ENCODE measurements around the gene ESR2. TPM values are rescaled to one million over a fixed set of nuclear protein-coding genes. Genes with fewer than 3 reads are reported as not detected.

Gene ESR2
- total and polyA plus RNA-seq, 4 experiments from 2014 or later = 0.12 to 0.59 TPM; not detected in 2

DNA sequence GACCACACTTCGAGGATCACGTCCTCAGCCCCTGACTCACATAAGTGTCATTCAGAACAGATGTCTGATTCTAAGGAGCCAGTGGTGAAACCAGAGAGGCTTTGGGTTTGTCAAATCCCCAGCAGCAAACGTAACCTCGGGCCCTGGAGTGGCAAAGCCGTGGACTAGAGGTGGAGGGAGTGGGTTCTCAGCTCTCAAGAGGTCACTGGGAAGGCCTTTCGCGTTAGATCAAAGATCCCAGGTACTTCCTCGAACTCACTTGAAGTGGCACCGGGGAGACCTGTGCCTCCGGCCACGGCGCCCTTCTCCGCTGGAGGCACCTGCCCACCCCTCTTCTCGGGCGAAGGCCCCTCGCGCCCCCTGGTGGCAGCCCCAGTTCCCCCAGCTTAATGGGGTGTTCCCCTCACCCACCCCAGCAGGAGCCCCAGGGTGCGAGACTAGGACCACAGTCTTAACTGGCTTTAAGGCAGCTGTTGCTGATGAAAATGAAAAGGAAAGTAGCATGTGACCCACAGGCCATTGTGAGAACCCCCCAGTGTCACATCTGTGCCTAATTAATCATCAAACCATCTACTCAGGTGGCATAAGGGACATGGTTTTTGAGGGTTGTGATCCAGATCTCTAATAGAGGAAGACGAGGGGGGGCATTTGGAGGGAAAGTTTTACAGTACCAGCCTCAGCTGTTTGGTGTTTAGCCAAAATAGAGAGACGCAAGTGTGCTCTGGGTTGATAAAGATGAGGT, 672 bp upstream of the ESR2 start:
- no peak overlapping the region for H3K27ac ChIP-seq (ENCODE audit: low read depth, low read length)
- peak overlapping the region; percentile 49 to 62 for H3K4me3 ChIP-seq (ENCODE audit: low read length in 2 of 2)
- peak overlapping the region; percentile 79 to 88 (median 82) for H3K4me3 Mint-ChIP-seq
- no peaks in the 10 kb centered on the region for H3K36me3 Mint-ChIP-seq
- H3K9me3 ChIP-seq (ENCODE audit: control insufficient read depth in 1 of 2, low read length in 2 of 2) = no peaks in the 10 kb centered on the region
- peaks cover 5% of the 10 kb centered on the region for H3K27me3 ChIP-seq (ENCODE audit: insufficient read depth, low read length)
- peaks cover 6 to 9% of the 10 kb centered on the region in 2 donors for H3K27me3 Mint-ChIP-seq
- peaks cover 19% of the 10 kb centered on the region for H3K4me1 ChIP-seq (ENCODE audit: insufficient read depth, low read length)
- peaks cover 4 to 24% (median 15%) of the 10 kb centered on the region in 4 donors for H3K4me1 Mint-ChIP-seq
- POLR2A ChIA-PET (ENCODE audit: partially characterized antibody) = interaction anchor here (1.4 kb wide), 1 partner anchor 43 kb away, joined by 6 read pairs; no protein-coding TSS in a partner anchor
- CTCF ChIA-PET (ENCODE audit: partially characterized antibody) = interaction anchor here (0.6 to 3.9 kb wide), 26 partner anchors 9 to 503 kb away, joined by 3 to 38 read pairs (median 3); no protein-coding TSS in a partner anchor
- H3K36me3 ChIP-seq (ENCODE audit: insufficient read depth, low read length) = no peaks in the 10 kb centered on the region
- DNase-seq = peak; percentile 75 to 80 (median 76)
- H3K9me3 Mint-ChIP-seq = no peaks in the 10 kb centered on the region
- intact Hi-C loops (cut with micrococcal nuclease) = loop anchor here (1.0 to 10.0 kb wide), 3 partner anchors 130 to 496 kb away; no protein-coding TSS in a partner anchor
- H3K27ac Mint-ChIP-seq = peak overlapping the region in 3 of 7 donors; percentile 25 to 45 (median 27)

GRCh38 chr14:64292197-64292596, 2.0 kb downstream of the ESR2 start:
- Histone ChIP-seq H3K9me3 (ENCODE audit: control insufficient read depth in 1 of 2, low read length in 2 of 2) (no peaks in the 10 kb centered on the region), H3K4me3 (ENCODE audit: low read length in 2 of 2) (no peak overlapping the region), H3K27ac (ENCODE audit: low read depth, low read length) (no peak overlapping the region), H3K4me1 (ENCODE audit: insufficient read depth, low read length) (peaks cover 19% of the 10 kb centered on the region), H3K36me3 (ENCODE audit: insufficient read depth, low read length) (no peaks in the 10 kb centered on the region), H3K27me3 (ENCODE audit: insufficient read depth, low read length) (no peaks in the 10 kb centered on the region)
- intact Hi-C loops (cut with micrococcal nuclease) = loop anchor here (10.0 kb wide), 1 partner anchor 127 kb away; no protein-coding TSS in a partner anchor
- H3K9me3 Mint-ChIP-seq = no peaks in the 10 kb centered on the region
- H3K27me3 Mint-ChIP-seq = peaks cover 6 to 9% of the 10 kb centered on the region in 2 donors
- ChIA-PET CTCF (ENCODE audit: partially characterized antibody) (no interaction called here), POLR2A (ENCODE audit: partially characterized antibody) (no interaction called here)
- H3K27ac Mint-ChIP-seq = no peak overlapping the region
- H3K36me3 Mint-ChIP-seq = no peaks in the 10 kb centered on the region
- no peak for DNase-seq
- H3K4me1 Mint-ChIP-seq = peaks cover 4 to 24% (median 15%) of the 10 kb centered on the region in 4 donors
- no peak overlapping the region for H3K4me3 Mint-ChIP-seq

- peaks cover 8 to 9% of the 10 kb centered on the region in 2 donors for H3K27me3 Mint-ChIP-seq
- peaks cover 0 to 13% (median 6%) of the 10 kb centered on the region in 4 donors for H3K4me1 Mint-ChIP-seq
- H3K27ac Mint-ChIP-seq = no peak overlapping the region
- Histone ChIP-seq H3K4me1 (ENCODE audit: insufficient read depth, low read length) (peaks cover 12% of the 10 kb centered on the region), H3K27me3 (ENCODE audit: insufficient read depth, low read length) (no peaks in the 10 kb centered on the region), H3K9me3 (ENCODE audit: control insufficient read depth in 1 of 2, low read length in 2 of 2) (no peaks in the 10 kb centered on the region), H3K36me3 (ENCODE audit: insufficient read depth, low read length) (no peaks in the 10 kb centered on the region), H3K27ac (ENCODE audit: low read depth, low read length) (no peak overlapping the region), H3K4me3 (ENCODE audit: low read length in 2 of 2) (no peak overlapping the region)
- no peaks in the 10 kb centered on the region for H3K9me3 Mint-ChIP-seq
- H3K36me3 Mint-ChIP-seq = no peaks in the 10 kb centered on the region
- CTCF ChIA-PET (ENCODE audit: partially characterized antibody) = interaction anchor here (1.1 to 1.3 kb wide), 2 partner anchors 13 to 14 kb away, joined by 4 read pairs; no protein-coding TSS in a partner anchor
- DNase-seq = no peak
- intact Hi-C loops (cut with micrococcal nuclease) = no loop called here
- POLR2A ChIA-PET (ENCODE audit: partially characterized antibody) = no interaction called here
- H3K4me3 Mint-ChIP-seq = no peak overlapping the region
These were observed 4.6 kb downstream of the ESR2 start for GRCh38 chr14:64289571-64289970.

DNA sequence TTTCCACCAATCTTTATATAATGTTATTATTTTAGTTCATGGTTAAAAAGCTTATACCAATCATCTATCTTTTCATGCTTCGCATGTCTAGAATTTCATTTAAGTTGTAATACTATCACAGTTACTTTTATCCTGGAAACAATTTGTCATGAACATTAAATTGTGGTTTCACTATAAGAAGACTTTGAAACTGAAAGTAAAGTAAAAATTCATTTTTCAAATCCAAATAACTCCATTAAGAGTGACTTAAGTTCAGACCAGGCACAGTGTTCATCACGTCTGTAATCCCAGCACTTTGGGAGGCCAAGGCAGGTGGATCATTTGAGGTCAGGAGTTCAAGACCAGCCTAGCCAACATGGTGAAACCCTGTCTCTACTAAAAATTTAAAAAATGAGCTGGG, 12.4 kb downstream of the ESR2 start:
- H3K27ac ChIP-seq (ENCODE audit: low read depth, low read length) = no peak overlapping the region
- peak overlapping the region in 1 of 8 donors; percentile 34 for H3K4me3 Mint-ChIP-seq
- POLR2A ChIA-PET (ENCODE audit: partially characterized antibody) = no interaction called here
- H3K36me3 ChIP-seq (ENCODE audit: insufficient read depth, low read length) = no peaks in the 10 kb centered on the region
- H3K36me3 Mint-ChIP-seq = no peaks in the 10 kb centered on the region
- H3K4me1 ChIP-seq (ENCODE audit: insufficient read depth, low read length) = peaks cover 8% of the 10 kb centered on the region
- no peaks in the 10 kb centered on the region for H3K27me3 ChIP-seq (ENCODE audit: insufficient read depth, low read length)
- peaks cover 0 to 3% of the 10 kb centered on the region in 2 donors for H3K27me3 Mint-ChIP-seq
- no peak for DNase-seq
- H3K4me3 ChIP-seq (ENCODE audit: low read length in 2 of 2) = no peak overlapping the region
- CTCF ChIA-PET (ENCODE audit: partially characterized antibody) = no interaction called here
- no peaks in the 10 kb centered on the region for H3K9me3 ChIP-seq (ENCODE audit: control insufficient read depth in 1 of 2, low read length in 2 of 2)
- peaks cover 2 to 9% (median 4%) of the 10 kb centered on the region in 4 donors for H3K4me1 Mint-ChIP-seq
- H3K27ac Mint-ChIP-seq = peak overlapping the region in 1 of 7 donors; percentile 70
- no peaks in the 10 kb centered on the region for H3K9me3 Mint-ChIP-seq
- intact Hi-C loops (cut with micrococcal nuclease) = no loop called here

- no peaks in the 10 kb centered on the region for H3K27me3 ChIP-seq (ENCODE audit: insufficient read depth, low read length)
- CTCF ChIA-PET (ENCODE audit: partially characterized antibody) = interaction anchor here (1.6 kb wide), 1 partner anchor 24 kb away, joined by 5 read pairs; no protein-coding TSS in a partner anchor
- intact Hi-C loops (cut with micrococcal nuclease) = no loop called here
- Mint-ChIP-seq H3K36me3 (no peaks in the 10 kb centered on the region), H3K27me3 (no peaks in the 10 kb centered on the region), H3K4me3 (no peak overlapping the region), H3K4me1 (peaks cover 2 to 9% (median 4%) of the 10 kb centered on the region in 4 donors), H3K9me3 (no peaks in the 10 kb centered on the region), H3K27ac (no peak overlapping the region)
- POLR2A ChIA-PET (ENCODE audit: partially characterized antibody) = interaction anchor here (0.8 kb wide), 1 partner anchor 625 kb away, joined by 4 read pairs; no protein-coding TSS in a partner anchor
- H3K4me1 ChIP-seq (ENCODE audit: insufficient read depth, low read length) = peaks cover 8% of the 10 kb centered on the region
- H3K9me3 ChIP-seq (ENCODE audit: control insufficient read depth in 1 of 2, low read length in 2 of 2) = no peaks in the 10 kb centered on the region
- no peak overlapping the region for H3K4me3 ChIP-seq (ENCODE audit: low read length in 2 of 2)
- no peak overlapping the region for H3K27ac ChIP-seq (ENCODE audit: low read depth, low read length)
- DNase-seq = no peak
- no peaks in the 10 kb centered on the region for H3K36me3 ChIP-seq (ENCODE audit: insufficient read depth, low read length)
These were observed 14.2 kb downstream of the ESR2 start for GRCh38 chr14:64279704-64280668.

GRCh38 chr14:64278458-64278857, 15.7 kb downstream of the ESR2 start:
- intact Hi-C loops (cut with micrococcal nuclease) = no loop called here
- POLR2A ChIA-PET (ENCODE audit: partially characterized antibody) = no interaction called here

More at GRCh38 chr14:64278458-64278857, 15.7 kb downstream of the ESR2 start:
- H3K4me3 Mint-ChIP-seq = no peak overlapping the region
- CTCF ChIA-PET (ENCODE audit: partially characterized antibody) = interaction anchor here (1.6 kb wide), 1 partner anchor 25 kb away, joined by 5 read pairs; no protein-coding TSS in a partner anchor
- H3K27ac ChIP-seq (ENCODE audit: low read depth, low read length) = no peak overlapping the region
- no peaks in the 10 kb centered on the region for H3K27me3 ChIP-seq (ENCODE audit: insufficient read depth, low read length)
- peaks cover 2 to 9% (median 4%) of the 10 kb centered on the region in 4 donors for H3K4me1 Mint-ChIP-seq
- DNase-seq = no peak
- no peaks in the 10 kb centered on the region for H3K36me3 ChIP-seq (ENCODE audit: insufficient read depth, low read length)
- peaks cover 8% of the 10 kb centered on the region for H3K4me1 ChIP-seq (ENCODE audit: insufficient read depth, low read length)
- H3K9me3 Mint-ChIP-seq = peaks cover 0 to 10% (median under 1%) of the 10 kb centered on the region in 8 donors
- no peaks in the 10 kb centered on the region for H3K27me3 Mint-ChIP-seq
- no peaks in the 10 kb centered on the region for H3K36me3 Mint-ChIP-seq
- H3K4me3 ChIP-seq (ENCODE audit: low read length in 2 of 2) = no peak overlapping the region
- H3K27ac Mint-ChIP-seq = no peak overlapping the region
- H3K9me3 ChIP-seq (ENCODE audit: control insufficient read depth in 1 of 2, low read length in 2 of 2) = no peaks in the 10 kb centered on the region
